Measurements from ENCODE around the gene MTX1. TPM values are rescaled to one million over a fixed set of nuclear protein-coding genes. Genes with fewer than 3 reads are reported as not detected.

Gene MTX1
- polyA plus RNA-seq, 1 of the 3 experiments (the other 2 are of a cell fraction): 79.1 TPM

GRCh38 chr1:155195201-155196102 is 13.0 kb upstream of the MTX1 start:
- Histone ChIP-seq H4K20me1 (ENCODE audit: insufficient read depth) (no peaks in the 10 kb centered on the region), H3K9ac (peak overlapping the region; percentile 61), H3K9me2 (no peaks in the 10 kb centered on the region), H3K27me3 (ENCODE audit: insufficient read depth) (no peaks in the 10 kb centered on the region), H3K36me3 (replicated peaks in 1 of 2; ENCODE audit: control insufficient read depth in 1 of 2, insufficient read depth in 2 of 2, low read length in 1 of 2) (peaks cover 9 to 28% of the 10 kb centered on the region in 2 experiments), H3K4me1 (ENCODE audit: control insufficient read depth in 1 of 2, insufficient read depth in 2 of 2, low read depth in 1 of 2, low read length in 1 of 2) (peaks cover 0 to 24% of the 10 kb centered on the region in 2 experiments; a peak in 2 of 4 replicates), H3K4me3 (ENCODE audit: low read depth in 2 of 2, low read length in 1 of 2) (peak overlapping the region; percentile 50 to 60), H2AFZ (ENCODE audit: low read depth) (no peak overlapping the region), H3K4me2 (peak overlapping the region; percentile 83), H3K79me2 (ENCODE audit: insufficient read depth) (peaks cover 19% of the 10 kb centered on the region; the same call in 1 of the 2 replicates), H3K27ac (ENCODE audit: low read depth in 2 of 2, low read length in 1 of 2) (peak overlapping the region; percentile 70 to 86), H3K9me3 (no peaks in the 10 kb centered on the region), H3F3A (replicated peaks; ENCODE audit: insufficient read depth) (peaks cover 10% of the 10 kb centered on the region)
- TF ChIP-seq TAF1 (IDR thresholded peaks at IDR 0.05; ENCODE audit: borderline replicate concordance, low read depth, low read length) (no peak), EP300 (IDR thresholded peaks at IDR 0.05; ENCODE audit: borderline replicate concordance in 1 of 2, low read depth in 1 of 2, low read length in 1 of 2) (no peak), USF1 (IDR thresholded peaks at IDR 0.05; ENCODE audit: borderline replicate concordance, low read depth) (no peak), YY1 (IDR thresholded peaks at IDR 0.05; ENCODE audit: low read depth) (no peak)
- ChIA-PET POLR2A (interaction anchor here (1.0 to 5.1 kb wide), 6 partner anchors 11 to 66 kb away, joined by 3 to 27 read pairs (median 16); partner anchors contain the start of genes KRTCAP2, MTX1 and THBS3), CTCF (interaction anchor here (1.0 to 5.2 kb wide), 6 partner anchors 11 to 56 kb away, joined by 3 to 203 read pairs (median 30); partner anchors contain the start of genes KRTCAP2, MTX1, THBS3 and TRIM46)
- WGBS (ENCODE audit: low lambda C conversion rate): 35% methylated on average over 13 of the region's 27 CpGs
- no peak for DNase-seq

GRCh38 chr1:155196103-155196892 is 12.2 kb upstream of the MTX1 start:
- Histone ChIP-seq H3K79me2 (ENCODE audit: insufficient read depth) (peaks cover 19% of the 10 kb centered on the region; the same call in 1 of the 2 replicates), H3K9me2 (no peaks in the 10 kb centered on the region), H3K27ac (ENCODE audit: low read depth in 2 of 2, low read length in 1 of 2) (peak overlapping the region in 1 of 2 experiments; percentile 86; a peak in 2 of 4 replicates), H2AFZ (ENCODE audit: low read depth) (no peak overlapping the region), H3K4me1 (ENCODE audit: control insufficient read depth in 1 of 2, insufficient read depth in 2 of 2, low read depth in 1 of 2, low read length in 1 of 2) (peaks cover 0 to 24% of the 10 kb centered on the region in 2 experiments; a peak in 2 of 4 replicates), H4K20me1 (ENCODE audit: insufficient read depth) (no peaks in the 10 kb centered on the region), H3F3A (replicated peaks; ENCODE audit: insufficient read depth) (peaks cover 18% of the 10 kb centered on the region), H3K4me3 (ENCODE audit: low read depth in 2 of 2, low read length in 1 of 2) (peak overlapping the region; percentile 50 to 60; a peak in 2 of 4 replicates), H3K9ac (peak overlapping the region; percentile 61; the same call in 1 of the 2 replicates), H3K9me3 (no peaks in the 10 kb centered on the region), H3K27me3 (ENCODE audit: insufficient read depth) (no peaks in the 10 kb centered on the region), H3K36me3 (replicated peaks in 1 of 2; ENCODE audit: control insufficient read depth in 1 of 2, insufficient read depth in 2 of 2, low read length in 1 of 2) (peaks cover 9 to 36% of the 10 kb centered on the region in 2 experiments), H3K4me2 (peak overlapping the region; percentile 83)
- 84% methylated on average over 6 of the region's 6 CpGs for WGBS (ENCODE audit: low lambda C conversion rate)
- ChIA-PET CTCF (interaction anchor here (1.0 to 5.2 kb wide), 5 partner anchors 11 to 46 kb away, joined by 3 to 203 read pairs (median 5); partner anchors contain the start of genes KRTCAP2, MTX1, THBS3 and TRIM46), POLR2A (interaction anchor here (1.1 to 5.1 kb wide), 2 partner anchors 12 to 65 kb away, joined by 3 to 25 read pairs; partner anchors contain the start of genes MTX1 and THBS3)
- TF ChIP-seq RCOR1 (IDR thresholded peaks at IDR 0.05; ENCODE audit: low read length): no peak
- TF ChIP-seq POLR2AphosphoS5 (IDR thresholded peaks at IDR 0.05; ENCODE audit: low read depth, low read length): 0 out of 2 replicates have a peak, but pooled peaks have one; percentile 7
- DNase-seq: no peak

Measured in SK-N-SH (cell line).